ENCODE data around the gene HYAL2.

DNA sequence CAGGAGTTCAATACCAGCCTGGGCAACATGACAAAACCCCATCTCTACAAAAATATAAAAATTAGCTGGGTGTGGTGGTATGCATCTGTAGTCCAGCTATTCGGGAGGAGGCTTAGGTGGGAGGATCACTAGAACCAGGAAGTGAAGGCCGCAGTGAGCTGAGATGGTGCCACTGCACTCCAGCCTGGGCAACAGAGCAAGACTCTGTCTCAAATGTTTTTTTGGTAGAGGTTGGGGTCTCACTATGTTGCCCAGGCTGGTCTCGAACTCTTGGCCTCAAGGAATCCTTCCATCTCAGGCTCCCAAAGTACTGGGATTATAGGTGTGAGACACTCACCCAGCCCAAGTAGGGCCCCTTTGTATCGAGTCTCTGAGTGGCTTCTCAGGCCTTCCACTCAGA is 28.5 kb downstream of the HYAL2 start:
- TF ChIP-seq, protein P1, sequence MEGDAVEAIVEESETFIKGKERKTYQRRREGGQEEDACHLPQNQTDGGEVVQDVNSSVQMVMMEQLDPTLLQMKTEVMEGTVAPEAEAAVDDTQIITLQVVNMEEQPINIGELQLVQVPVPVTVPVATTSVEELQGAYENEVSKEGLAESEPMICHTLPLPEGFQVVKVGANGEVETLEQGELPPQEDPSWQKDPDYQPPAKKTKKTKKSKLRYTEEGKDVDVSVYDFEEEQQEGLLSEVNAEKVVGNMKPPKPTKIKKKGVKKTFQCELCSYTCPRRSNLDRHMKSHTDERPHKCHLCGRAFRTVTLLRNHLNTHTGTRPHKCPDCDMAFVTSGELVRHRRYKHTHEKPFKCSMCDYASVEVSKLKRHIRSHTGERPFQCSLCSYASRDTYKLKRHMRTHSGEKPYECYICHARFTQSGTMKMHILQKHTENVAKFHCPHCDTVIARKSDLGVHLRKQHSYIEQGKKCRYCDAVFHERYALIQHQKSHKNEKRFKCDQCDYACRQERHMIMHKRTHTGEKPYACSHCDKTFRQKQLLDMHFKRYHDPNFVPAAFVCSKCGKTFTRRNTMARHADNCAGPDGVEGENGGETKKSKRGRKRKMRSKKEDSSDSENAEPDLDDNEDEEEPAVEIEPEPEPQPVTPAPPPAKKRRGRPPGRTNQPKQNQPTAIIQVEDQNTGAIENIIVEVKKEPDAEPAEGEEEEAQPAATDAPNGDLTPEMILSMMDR (conservative IDR thresholded peaks at IDR 0.05; ENCODE audit: low read length) = no peak
- no peak for TF ChIP-seq EZH2phosphoT487 (IDR thresholded peaks at IDR 0.05; ENCODE audit: borderline replicate concordance, low read depth, low read length)
